Measurements from ENCODE around the gene TARDBP.
"Not testable (repeated sequence)": the region's sequence is repeated elsewhere in the genome, so short reads cannot be mapped to it uniquely, and the experiment has no call there.

TARDBP gene

DNA sequence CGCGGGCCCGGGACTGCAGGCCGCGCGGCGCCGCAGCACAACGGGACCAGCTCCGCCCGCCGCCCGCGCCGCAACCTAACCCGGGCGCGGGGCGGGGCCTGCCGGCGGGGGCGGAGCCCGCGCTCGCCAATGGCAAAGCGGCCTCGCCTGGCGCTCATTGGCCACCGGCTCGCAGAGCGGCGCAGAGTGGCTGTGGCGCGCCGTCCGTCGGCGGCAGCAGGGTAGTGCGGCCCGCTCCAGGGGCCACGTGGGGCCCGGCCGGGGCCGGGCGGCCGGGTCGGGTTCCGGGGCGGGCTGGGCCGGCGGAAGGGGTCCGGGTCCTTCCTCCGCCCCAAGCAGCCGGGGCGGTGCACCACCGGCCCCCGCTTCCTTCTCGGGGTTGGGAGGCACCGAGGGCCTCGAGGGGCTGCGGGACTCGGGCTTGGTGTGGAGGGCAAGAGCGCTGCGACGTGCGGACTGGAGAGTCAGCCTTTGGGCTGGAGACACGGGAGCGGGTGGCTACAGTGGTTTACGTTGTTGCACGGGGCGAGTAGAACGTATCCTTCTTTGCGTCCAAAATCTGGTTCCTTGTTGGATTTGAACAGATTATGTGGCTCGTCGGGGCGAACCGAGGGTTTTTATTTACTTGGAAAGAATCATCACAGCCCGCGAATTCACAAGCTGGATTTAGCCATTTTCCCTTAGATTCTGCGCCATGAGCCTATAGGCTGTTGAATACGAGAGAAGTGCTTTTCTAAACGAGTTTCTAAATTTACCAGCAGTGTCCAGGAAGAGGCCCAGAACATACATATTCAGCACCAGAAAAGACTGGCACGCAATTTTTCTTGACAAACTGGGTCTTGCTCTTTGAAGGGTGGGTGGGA is 47.7 kb downstream of the TARDBP start, which contains the start of gene SRM:
SRM (minus strand) TSS at position 51 of the 863 bp plus-strand sequence. CDS start 75 bp downstream, outside the sequence.
- peak; percentile 89 for DNase-seq (ENCODE audit: low read depth)

DNA sequence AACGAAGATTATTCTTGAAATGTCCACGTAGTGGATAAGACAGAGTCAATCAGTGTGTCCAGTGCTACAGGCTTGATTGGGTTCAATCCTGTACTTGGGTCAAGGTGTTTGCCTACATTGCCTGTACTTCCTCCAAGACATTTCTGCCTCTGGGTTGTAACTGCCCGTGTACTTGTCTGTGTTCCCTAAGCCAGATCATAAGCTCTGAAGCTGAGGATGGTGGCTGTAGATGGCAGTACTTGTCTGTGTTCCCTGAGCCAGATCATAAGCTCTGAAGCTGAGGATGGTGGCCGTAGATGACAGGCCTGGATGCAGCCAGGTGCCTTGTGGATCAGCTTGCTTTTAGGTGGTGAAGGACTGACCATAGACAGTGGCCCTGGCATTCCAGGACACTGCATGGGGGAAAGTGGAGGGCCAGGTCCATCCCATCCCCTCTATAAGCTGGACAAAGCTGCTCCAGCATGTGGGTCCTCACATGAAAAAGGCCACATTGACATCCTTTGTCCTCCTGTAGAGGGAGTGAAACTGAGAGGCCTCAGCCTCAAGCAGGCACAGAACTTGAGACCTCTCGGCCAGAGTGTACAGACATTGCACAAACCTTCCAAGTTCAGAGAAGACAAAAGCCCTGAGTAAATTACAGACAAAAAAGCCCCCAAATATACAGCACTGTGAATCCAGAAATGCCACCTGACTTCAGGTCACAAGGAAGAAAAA is 49.4 kb downstream of the TARDBP start:
- no peak for DNase-seq (ENCODE audit: low read depth)

DNA sequence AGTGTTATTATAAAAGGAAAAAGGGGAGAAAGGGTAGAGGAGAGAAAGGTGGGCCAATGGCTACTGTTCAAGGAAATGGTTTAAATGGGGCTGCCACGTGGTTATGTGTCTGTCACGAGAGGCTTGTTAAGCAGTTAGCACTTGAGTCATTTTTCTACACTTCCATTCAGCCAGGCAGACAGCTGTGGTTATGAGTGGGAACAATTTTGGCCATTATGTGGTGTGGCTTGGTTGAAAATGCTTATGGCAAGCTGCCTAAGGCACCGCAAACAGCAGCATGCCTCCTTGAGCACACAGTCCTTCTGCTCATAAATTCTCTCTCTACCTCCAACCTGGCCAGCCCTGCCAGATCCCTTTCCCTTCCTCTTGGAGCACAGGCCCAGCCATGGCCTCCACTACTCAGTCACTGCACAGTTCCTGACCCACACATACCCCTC is 50.5 kb downstream of the TARDBP start:
- peak; percentile 29 for DNase-seq (ENCODE audit: low read depth)

DNA sequence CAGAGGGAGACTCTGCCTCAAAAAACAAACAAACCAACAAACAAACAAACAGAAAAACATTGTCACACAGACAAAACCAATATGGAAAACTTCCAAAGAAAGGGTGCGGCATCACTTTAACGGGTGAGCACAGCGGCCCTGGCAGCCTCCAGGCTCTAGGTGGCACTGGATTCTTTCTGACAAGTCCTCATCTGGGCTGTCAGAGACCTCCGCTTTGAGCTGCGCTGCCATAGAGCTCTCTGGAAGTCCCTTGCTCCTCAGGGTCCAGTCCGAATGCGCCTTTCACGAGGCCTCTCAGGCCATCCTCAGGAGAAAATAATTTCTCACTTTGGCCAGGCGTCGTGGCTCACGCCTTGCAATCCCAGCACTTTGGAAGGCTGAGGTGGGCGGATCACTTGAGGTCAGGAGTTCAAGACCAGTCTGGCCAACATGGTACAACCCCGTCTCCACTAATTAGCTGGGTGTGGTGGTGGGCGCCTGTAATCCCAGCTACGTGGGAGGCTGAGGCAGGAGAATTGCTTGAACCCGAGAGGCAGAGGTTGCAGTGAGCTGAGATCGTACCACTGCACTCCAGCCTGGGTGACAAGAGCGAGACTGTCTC is 51.6 kb downstream of the TARDBP start:
- DNase-seq (ENCODE audit: low read depth), result not testable (repeated sequence)

DNA sequence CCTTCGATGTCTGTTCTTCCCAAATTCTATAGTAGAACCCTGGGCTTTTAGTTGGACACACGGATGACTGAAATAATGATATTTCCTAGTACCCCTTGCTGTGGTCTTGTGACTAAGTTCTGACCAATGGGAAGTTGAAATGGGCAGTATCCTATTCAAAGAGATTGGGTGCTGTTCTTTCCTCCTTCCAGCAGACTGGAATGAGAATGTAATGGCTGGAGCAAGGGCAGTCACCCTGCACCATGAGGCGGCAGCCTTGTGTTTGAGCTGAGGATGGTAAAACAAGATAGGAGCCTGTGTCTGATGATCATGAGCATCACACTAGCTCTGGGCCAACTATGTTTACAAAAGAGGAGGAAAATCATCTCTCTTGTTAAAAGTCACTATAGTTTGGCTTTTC is 52.5 kb downstream of the TARDBP start:
- no peak for DNase-seq (ENCODE audit: low read depth)

DNA sequence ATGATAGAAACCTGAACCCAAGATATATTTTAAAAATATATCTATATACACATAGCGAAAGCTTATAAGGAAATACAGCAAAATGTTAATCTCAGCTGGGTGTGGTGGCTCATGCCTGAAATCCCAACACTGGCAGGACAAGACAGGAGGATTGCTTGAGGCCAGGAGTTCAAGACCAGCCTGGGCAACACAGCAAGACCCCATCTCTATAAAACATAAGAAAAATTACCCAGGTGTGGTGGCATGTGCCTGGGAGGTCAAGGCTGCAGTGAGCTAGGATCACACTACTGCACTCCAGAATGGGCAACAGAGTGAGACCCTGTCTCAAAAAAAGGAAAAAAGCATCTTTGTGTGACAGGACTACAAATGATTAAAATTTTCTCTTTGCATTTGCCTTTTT is 53.3 kb downstream of the TARDBP start:
- no peak for DNase-seq (ENCODE audit: low read depth)

DNA sequence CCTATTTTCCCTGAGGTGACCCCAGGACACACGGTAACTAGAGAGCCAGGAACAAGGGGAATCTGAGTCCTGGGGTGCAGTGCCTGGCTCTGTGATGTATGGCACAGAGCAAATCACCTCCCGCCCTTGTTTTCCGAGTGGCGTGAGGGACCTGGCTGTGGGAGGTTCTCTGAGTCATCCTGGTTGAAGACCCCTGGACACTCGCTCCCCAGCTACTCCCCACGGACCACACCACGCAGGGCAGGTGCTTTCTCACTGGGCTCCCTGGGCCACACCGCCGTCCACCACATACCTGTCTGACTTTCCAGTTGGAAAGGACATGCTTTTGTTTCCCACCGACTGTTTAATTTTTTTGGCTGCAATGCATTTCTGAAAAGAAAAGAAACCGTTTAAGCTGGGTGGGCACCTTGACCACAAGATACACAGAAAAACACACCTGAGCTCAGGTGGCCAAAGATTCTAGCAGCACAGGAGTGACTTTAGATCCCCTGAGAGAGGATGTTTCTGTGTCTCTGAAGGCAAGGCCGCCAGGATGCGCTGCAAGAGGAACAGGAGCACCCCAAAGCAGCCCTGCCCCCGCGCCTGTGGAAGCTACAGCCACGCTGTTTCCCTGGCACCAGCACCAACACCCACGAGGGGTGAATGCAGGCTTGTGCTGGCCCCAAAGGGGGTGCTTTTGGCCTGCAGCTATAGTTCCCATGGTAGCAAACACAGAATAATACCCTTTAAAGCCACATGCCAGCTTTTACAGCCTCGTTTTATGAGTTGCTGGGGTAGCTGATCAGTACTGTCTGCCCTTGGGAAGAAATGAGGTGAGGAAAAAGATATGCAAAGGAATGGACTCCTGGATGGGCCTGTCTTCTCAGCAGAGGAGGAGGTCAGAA is 55.5 kb downstream of the TARDBP start:
- no peak for DNase-seq (ENCODE audit: low read depth)

DNA sequence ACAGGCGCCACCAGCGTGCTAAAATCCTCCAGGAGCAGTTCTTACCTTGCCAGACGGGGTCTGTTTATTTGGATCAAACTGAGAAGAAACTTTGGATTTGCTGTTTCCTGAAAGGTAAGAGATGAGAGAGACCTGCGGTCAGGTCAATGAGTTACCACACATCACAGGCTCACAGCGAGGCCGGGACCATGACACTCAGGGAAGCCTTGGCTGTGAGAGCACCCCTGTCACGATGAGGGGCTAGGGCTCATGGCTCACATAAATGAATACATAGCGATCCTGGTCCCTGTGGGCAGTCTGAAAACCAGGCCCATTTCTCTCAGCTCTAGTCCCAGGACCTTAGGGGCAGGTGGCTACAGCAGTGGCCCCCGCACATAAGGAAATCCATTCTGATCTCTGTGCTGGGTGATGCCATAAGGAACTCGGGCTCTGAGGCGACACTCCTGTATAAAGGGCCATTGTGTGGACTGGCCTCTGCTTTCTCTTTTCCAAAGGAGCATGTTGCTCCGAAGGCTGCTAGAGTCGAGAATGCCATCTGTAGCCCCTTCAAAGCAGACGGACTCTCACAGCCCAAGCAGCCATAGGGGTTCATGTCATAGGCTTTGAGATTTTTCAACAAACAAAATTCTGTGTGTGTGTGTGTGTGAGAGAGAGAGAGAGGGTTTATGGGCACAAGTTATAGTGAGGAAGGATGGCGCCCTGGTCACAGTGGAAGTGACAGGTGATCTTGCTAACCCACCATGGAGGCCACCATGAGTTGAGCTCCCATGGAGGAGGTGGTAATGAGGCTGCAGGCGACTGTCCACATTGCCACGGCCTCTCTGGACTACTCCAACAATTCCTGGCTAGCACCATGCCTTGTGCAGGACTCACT is 56.4 kb downstream of the TARDBP start:
- no peak for DNase-seq (ENCODE audit: low read depth)

DNA sequence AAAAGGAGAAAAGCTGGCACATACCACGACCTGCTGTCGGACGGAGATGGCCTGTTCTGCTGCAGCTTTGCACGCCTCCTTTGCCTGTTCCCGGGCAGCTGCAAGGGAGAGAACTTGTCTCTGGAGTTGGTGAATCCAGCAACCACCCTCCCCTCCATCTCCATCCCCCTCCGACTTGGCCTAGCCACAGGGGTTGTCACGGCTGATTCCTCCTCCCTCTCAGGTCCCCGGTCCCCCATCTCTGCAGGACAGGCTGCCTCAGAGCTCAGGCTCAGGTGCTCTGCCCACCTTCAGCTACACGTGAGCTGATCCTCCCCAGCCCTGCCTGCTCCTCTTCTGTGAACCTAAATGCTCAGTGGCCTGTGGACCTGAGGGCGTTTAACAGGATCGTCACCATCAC is 58.4 kb downstream of the TARDBP start:
- DNase-seq (ENCODE audit: low read depth), result no peak

DNA sequence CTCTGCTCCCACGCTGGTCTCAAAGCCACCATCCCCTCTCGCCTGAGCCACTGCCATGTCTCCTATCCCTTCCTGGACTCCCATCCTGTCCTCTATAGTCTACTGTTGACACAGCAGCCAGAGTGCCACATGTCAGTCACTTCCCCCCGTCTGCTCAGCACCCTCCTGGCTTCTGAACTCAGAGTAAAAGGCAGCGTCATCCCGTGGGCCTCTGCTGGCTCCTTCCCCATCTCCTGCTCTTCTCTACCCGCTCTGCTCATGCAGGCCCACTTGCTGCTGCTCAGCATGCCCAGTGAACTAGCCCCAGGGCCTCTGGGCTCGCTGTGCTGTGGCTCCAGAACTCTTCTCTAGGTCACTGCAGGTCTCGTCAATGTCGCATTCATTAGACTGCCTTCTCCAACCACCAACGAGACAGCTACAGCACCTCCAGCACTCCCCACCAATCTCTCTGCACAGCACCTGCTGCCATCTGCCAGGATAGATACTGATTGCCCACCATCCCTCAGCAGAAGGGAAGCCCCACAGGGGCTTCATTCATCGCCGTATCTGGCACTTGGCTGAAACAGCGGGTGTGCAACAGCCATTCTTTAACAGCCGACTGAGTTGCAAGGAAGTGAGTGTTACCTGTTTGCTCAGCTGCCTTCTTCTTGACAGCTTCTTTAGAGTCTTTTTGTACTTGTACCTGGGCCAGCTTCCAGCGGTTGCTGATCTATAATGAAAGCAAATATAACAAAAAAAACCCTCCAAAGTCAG is 59.2 kb downstream of the TARDBP start:
- no peak for DNase-seq (ENCODE audit: low read depth)

DNA sequence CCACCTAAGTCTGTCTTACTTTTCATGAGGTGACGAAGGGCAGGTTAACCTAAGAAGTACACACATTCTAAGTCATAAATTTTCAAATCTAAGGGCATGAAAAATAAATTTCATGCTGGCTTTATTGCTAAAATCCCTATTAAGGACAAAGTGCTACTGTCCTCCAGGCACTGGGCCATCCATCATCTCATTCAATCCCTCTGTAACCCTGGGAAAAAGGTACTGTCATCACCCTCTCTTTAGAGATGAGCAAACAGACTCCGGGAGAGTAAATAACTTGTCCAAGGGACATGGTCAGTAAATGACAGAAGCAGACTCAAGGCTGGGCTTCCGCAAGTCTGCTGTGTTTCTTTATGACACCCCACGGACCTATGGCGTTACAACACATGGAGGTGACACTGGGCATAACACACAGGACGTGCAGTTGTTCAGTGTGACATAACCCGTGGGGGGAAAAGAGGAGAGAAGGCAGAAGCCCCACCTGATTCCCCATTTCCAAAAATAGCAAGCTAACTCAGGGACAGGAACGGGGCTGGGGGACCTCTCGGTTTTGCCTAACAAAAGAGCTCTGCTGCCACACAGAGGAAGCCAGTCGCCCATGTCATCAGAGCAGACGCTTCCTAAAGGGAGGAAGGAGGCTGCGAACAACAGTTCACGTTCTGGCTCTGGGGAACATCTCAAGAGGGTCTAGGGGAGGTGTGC is 59.9 kb downstream of the TARDBP start:
- no peak for DNase-seq (ENCODE audit: low read depth)

DNA sequence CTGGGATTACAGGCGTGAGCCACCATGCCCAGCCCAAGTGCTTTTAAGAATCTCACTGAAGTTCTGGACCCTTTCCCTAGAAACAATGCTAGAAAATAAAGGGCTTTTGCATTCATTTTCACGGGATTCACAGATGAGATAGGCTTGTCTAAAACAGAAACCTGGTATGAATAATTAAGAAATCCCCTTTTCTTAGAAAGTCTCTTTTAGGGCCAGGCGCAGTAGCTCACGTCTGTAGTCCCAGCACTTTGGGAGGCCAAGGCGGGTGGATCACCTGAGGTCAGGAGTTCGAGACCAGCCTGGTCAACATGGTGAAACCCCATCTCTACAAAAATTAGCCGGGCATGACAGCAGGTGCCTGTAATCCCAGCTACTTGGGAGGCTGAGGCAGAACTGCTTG is 60.9 kb downstream of the TARDBP start:
- not testable (repeated sequence) for DNase-seq (ENCODE audit: low read depth)
